Activated B cell treated with CpG ODN at 0.5 μM for 24 hours (primary cell): ENCODE data around the gene PIP5KL1. TPM values are rescaled to one million over a fixed set of nuclear protein-coding genes. Genes with fewer than 3 reads are reported as not detected.

ENCODE experiments used
- ATAC-seq: fragments of 200-7000 bp; cut with Tn5 transposase; one replicate; pipeline ENCODE4 v1.10.0; 2021; ENCODE audit warnings: low read depth, mild to moderate bottlenecking, moderate library complexity
- CTCF ChIA-PET: fragments of 350-600 bp; sonication (Branson Sonifier 250); formaldehyde crosslinking; loops from one replicate; lab custom pipeline; 2021; ENCODE audit warnings: antibody characterized with exemption; lab: Charles Lee
- POLR2A ChIA-PET: fragments of 350-600 bp; sonication (Branson Sonifier 250); formaldehyde crosslinking; loops from one replicate; lab custom pipeline; 2021; ENCODE audit warnings: antibody characterized with exemption; lab: Charles Lee
- DNase-seq: peaks from one replicate; pipeline ENCODE4 v3.0.0; 2022
- H3K27ac Mint-ChIP-seq: one replicate; pipeline ENCODE4 v1.8.0; 2020; ENCODE audit warnings: mixed read lengths
- H3K27me3 Mint-ChIP-seq: one replicate; pipeline ENCODE4 v1.8.0; 2021; ENCODE audit warnings: mixed read lengths
- H3K36me3 Mint-ChIP-seq: one replicate; pipeline ENCODE4 v1.8.0; 2021; ENCODE audit warnings: low read depth, mixed read lengths
- H3K4me1 Mint-ChIP-seq: one replicate; pipeline ENCODE4 v1.8.0; 2021; ENCODE audit warnings: mixed read lengths
- H3K4me3 Mint-ChIP-seq: one replicate; pipeline ENCODE4 v1.8.0; 2020; ENCODE audit warnings: mild to moderate bottlenecking, mixed read lengths
- H3K9me3 Mint-ChIP-seq: one replicate; pipeline ENCODE4 v1.8.0; 2020; ENCODE audit warnings: mixed read lengths
- CTCF ChIP-seq: fragments of 200-600 bp; IDR thresholded peaks from one replicate; pipeline ENCODE4 v1.8.0; 2022; ENCODE audit warnings: antibody characterized with exemption, mild to moderate bottlenecking
- intact Hi-C: fragments of 100-400 bp; cut with micrococcal nuclease; formaldehyde crosslinking; loops from one replicate; pipeline ENCODE4 v1.15.1; 2024
- total RNA-seq: library from RNA; stranded (reverse); gene quantifications from 2 replicates; pipeline ENCODE4 v1.2.3, GENCODE V29; 2022

PIP5KL1 gene
- total RNA-seq, 1 donor from 2014 or later: 1.8 TPM

GRCh38 chr9:127913682-127914081 lies 16.9 kb downstream of the PIP5KL1 start:
- Mint-ChIP-seq H3K4me3 (no peak overlapping the region), H3K9me3 (no peaks in the 10 kb centered on the region), H3K27ac (peak overlapping the region; percentile 53), H3K4me1 (peaks cover 71% of the 10 kb centered on the region), H3K36me3 (peaks cover 57% of the 10 kb centered on the region), H3K27me3 (no peaks in the 10 kb centered on the region)
- DNase-seq: no peak
- ChIA-PET CTCF (no interaction called here), POLR2A (interaction anchor here (0.6 to 12.0 kb wide), 2 partner anchors 11 to 176 kb away, joined by 5 to 457 read pairs; partner anchors contain the start of gene ST6GALNAC6)
- no peak for ATAC-seq
- intact Hi-C loops: no loop called here
- TF ChIP-seq CTCF: no peak

GRCh38 chr9:127912882-127913281 lies 17.7 kb downstream of the PIP5KL1 start:
- Mint-ChIP-seq H3K4me3 (no peak overlapping the region), H3K4me1 (peaks cover 65% of the 10 kb centered on the region), H3K27ac (peak overlapping the region; percentile 96), H3K9me3 (no peaks in the 10 kb centered on the region), H3K27me3 (no peaks in the 10 kb centered on the region), H3K36me3 (peaks cover 63% of the 10 kb centered on the region)
- TF ChIP-seq CTCF: no peak
- DNase-seq: no peak
- CTCF ChIA-PET: interaction anchor here (1.4 kb wide), 1 partner anchor 9 kb away, joined by 5 read pairs; no protein-coding TSS in a partner anchor
- POLR2A ChIA-PET: interaction anchor here (12.0 kb wide), 1 partner anchor 10 kb away, joined by 457 read pairs; the partner anchor contains the start of gene ST6GALNAC6
- intact Hi-C loops: no loop called here
- no peak for ATAC-seq

DNA sequence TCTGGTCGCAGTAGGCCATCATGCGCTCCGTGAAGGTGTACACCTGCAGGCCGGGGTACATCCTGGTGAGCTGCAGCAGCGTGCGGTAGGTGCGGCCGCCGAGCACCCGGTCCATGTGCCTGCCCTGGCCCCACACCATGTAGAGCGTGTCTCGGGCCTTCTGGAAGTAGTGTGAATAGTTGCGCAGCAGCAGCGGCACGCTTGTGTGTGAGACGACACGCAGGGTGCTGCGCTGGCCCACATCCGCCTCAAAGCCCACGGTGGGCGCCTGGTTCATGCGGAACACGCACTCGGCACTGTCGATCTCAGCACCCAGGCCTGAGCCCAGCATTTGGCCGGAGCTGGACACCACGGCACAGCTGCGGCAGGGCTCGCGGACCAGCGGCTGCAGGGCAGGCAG lies 18.3 kb downstream of the PIP5KL1 start:
- H3K36me3 Mint-ChIP-seq: peaks cover 63% of the 10 kb centered on the region
- intact Hi-C loops: no loop called here
- H3K4me3 Mint-ChIP-seq: no peak overlapping the region
- ChIA-PET POLR2A (interaction anchor here (12.0 kb wide), 1 partner anchor 10 kb away, joined by 457 read pairs; the partner anchor contains the start of gene ST6GALNAC6), CTCF (interaction anchor here (1.4 kb wide), 1 partner anchor 9 kb away, joined by 5 read pairs; no protein-coding TSS in a partner anchor)
- DNase-seq (no peak), ATAC-seq (no peak)
- peak overlapping the region; percentile 96 for H3K27ac Mint-ChIP-seq
- TF ChIP-seq CTCF: no peak
- H3K9me3 Mint-ChIP-seq: no peaks in the 10 kb centered on the region
- H3K27me3 Mint-ChIP-seq: no peaks in the 10 kb centered on the region
- peaks cover 63% of the 10 kb centered on the region for H3K4me1 Mint-ChIP-seq

DNA sequence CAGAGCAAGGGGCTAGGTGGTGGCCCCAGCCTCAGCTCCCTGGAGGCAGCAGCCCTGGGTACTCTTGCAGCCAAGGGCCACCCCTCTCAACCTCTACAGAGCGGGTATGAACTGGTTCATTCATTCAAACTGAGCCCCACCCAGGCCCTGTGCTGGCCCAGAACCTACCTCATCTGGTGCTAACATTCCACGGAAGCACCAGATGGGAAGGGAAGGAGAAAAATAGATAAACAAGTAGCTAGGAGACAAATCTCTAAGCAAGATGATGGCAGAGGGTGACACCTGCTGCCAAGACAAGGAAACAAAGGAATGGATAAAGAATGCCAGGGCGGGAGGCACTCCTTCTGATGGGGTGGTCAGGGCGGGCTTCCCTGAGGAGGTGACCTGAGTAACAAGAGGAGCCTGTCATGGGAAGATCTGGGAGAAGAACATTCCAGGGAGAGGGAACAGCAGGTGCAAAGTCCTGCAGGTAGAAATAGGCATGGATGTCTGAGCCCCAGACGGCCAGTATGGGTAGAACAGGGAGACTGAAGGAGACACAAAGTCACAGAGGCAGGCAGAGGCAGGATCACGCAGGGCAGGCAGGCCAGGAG lies 19.9 kb downstream of the PIP5KL1 start:
- Mint-ChIP-seq H3K4me1 (peaks cover 73% of the 10 kb centered on the region), H3K27me3 (no peaks in the 10 kb centered on the region), H3K36me3 (peaks cover 61% of the 10 kb centered on the region), H3K9me3 (no peaks in the 10 kb centered on the region), H3K4me3 (peak overlapping the region; percentile 73), H3K27ac (peak overlapping the region; percentile 96)
- intact Hi-C loops: no loop called here
- ATAC-seq (no peak), DNase-seq (no peak)
- no peak for TF ChIP-seq CTCF
- ChIA-PET CTCF (interaction anchor here (1.0 kb wide), 1 partner anchor 40 kb away, joined by 3 read pairs; no protein-coding TSS in a partner anchor), POLR2A (interaction anchor here (1.3 to 3.3 kb wide), 3 partner anchors 11 to 131 kb away, joined by 4 to 20 read pairs (median 5); partner anchors contain the start of genes CDK9 and ST6GALNAC6)

DNA sequence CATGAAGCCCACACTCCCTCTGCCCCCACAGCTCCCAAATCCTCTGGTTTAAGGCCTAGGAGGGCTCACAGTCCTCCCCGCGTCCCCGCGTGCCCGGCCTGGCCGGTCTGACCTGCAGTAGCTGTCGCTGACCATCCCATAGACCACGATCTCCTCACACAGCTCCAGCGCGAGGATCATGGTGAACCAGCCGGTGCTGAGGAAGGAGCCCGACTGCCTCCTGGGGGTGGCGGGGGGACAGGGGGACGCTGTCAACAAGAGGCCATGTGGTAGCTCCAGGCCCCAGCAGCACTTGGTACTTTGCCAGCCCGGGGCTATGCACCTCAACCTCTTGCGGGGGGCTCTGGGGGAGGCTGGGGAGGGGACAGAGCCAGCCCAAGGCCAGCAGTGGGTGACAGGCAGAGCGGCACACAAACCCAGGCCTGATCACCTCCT lies 20.7 kb downstream of the PIP5KL1 start:
- Mint-ChIP-seq H3K4me3 (no peak overlapping the region), H3K27me3 (no peaks in the 10 kb centered on the region), H3K9me3 (no peaks in the 10 kb centered on the region), H3K36me3 (peaks cover 58% of the 10 kb centered on the region), H3K27ac (peak overlapping the region; percentile 46), H3K4me1 (peaks cover 73% of the 10 kb centered on the region)
- intact Hi-C loops: no loop called here
- ATAC-seq: no peak
- TF ChIP-seq CTCF: no peak
- CTCF ChIA-PET: no interaction called here
- DNase-seq: no peak
- POLR2A ChIA-PET: interaction anchor here (0.7 to 3.3 kb wide), 4 partner anchors 10 to 131 kb away, joined by 4 to 20 read pairs (median 4); partner anchors contain the start of genes CDK9 and ST6GALNAC6
